Measurements from ENCODE around the gene PPP2R5E.

- TF ChIP-seq CTCF (conservative IDR thresholded peaks at IDR 0.05 in 1 of 2, IDR thresholded peaks at IDR 0.05 in 1 of 2; ENCODE audit: extremely low read depth in 1 of 2, insufficient read depth in 1 of 2, low read depth in 1 of 2, low read length in 2 of 2) (no peak), EZH2 (IDR thresholded peaks at IDR 0.05; ENCODE audit: borderline replicate concordance, low read length) (no peak)
Measured at GRCh38 chr14:63387711-63388110, 155.5 kb downstream of the PPP2R5E start.
